Occipital lobe (tissue), 2 donors: Measurements from ENCODE around the gene HMMR. TPM values are rescaled to one million over a fixed set of nuclear protein-coding genes. Genes with fewer than 3 reads are reported as not detected.

Source experiments
- DNase-seq: peaks from one replicate; lab custom pipeline; 2025; lab: John Stamatoyannopoulos, UW
- total RNA-seq: library from RNA; depleted of rRNA; stranded (reverse); fragments of >200 nt; gene quantifications from one replicate; pipeline ENCODE4 v1.2.3, GENCODE V29; 2014

HMMR gene
- total RNA-seq, 1 donor from 2014 or later, result 3.0 TPM

DNA sequence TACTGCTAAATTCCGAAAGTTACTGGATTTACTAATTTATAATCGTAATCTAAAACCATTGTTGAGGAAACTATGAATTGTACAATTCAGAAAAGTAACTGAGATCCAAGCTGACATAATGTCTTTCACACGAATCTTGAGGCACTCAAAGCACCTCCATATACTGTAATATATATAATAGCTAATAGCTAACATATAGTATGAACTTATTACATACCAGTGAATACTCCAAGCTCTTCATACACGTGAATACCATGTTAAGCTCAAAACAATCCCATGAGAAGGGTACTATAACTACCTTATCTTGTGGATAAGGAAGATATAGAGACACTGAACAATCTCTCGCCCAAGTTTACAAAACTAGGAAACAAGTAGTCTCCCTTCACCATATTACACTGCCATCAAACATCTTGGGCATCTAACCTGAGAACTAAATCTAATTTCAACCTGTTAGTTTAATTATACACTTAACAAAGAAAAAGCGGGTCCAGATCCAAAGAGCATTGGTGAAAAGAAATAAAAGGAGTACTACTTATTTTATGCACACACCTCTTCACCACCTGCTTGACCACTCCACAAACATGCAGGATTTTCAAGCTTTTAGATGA is 1.6 kb upstream of the HMMR start:
- DNase-seq, result no peak

GRCh38 chr5:163459462-163459818 is 992 bp upstream of the HMMR start:
- DNase-seq, result no peak

- DNase-seq, result peak; percentile 97
These were observed 442 bp upstream of the HMMR start, which contains the start of gene NUDCD2 for GRCh38 chr5:163459819-163460561. NUDCD2 (minus strand) TSS chr5:163460102; CDS start chr5:163460050, 52 bp downstream.

DNA sequence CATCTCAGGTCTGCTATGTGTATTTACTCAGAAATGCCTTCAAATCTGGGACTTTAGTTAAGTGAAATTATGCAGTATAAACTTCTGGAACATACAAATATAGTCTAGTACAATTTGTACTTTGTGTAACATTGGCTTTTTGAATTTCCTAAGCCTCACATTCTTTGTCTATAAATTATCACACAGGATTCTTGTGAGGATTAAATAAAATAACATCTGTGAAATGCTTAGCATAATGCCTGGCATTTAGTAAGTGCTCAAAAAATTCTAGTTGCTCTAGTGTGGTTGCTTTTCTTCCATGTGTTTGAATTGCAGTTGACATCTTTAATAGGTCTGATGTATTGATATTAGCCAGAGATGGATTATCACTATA is 2.6 kb downstream of the HMMR start:
- no peak for DNase-seq

GRCh38 chr5:163467682-163468081 is 7.2 kb downstream of the HMMR start:
- no peak for DNase-seq

- DNase-seq, result no peak
These were observed 13.3 kb downstream of the HMMR start for GRCh38 chr5:163473635-163474243.

DNA sequence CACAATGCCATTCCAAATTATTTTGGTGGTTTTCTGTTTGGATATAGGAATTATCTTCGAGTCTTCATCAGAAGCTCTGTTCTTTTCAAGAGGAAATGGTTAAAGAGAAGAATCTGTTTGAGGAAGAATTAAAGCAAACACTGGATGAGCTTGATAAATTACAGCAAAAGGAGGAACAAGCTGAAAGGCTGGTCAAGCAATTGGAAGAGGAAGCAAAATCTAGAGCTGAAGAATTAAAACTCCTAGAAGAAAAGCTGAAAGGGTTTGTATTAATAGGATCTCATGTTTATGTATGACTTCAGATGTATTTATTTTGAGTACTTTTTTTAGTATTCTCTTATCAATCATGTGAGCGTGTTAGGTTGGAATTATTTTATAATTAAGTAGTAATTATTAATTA is 15.0 kb downstream of the HMMR start:
- no peak for DNase-seq

DNA sequence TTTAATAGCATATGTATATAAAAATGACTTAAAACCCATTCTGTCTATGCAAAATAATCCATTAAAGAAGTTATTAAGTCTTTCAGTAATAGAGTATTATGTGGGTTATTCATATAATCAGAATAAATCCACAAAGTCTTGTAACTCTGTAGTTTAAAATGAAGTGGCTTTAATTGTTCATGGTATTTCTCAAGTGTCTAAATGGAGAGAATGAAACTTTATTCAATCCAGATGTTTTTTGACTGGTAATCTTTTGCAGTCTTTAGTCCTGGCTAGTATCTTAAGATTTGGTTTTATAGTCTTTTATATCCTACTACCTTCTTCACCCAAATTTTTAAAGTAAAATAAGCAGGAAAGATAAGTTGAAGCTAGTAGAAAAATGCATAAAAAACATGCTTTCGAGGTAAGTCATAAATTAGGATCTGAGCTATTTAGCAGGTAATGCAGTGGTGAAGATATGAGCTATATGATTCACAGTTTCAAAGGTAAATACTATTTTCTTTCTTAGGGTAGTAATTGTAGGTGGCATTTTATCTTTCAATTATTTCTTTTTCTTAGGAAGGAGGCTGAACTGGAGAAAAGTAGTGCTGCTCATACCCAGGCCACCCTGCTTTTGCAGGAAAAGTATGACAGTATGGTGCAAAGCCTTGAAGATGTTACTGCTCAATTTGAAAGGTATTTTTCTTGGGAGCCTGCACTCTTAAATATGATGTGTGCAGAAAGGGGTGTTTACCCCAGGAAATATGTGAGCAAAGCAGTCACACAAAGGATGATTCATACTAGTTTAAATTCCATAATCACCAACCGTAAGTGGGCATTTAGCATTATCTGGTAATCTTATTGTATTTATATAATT is 17.9 kb downstream of the HMMR start:
- DNase-seq, result no peak

DNA sequence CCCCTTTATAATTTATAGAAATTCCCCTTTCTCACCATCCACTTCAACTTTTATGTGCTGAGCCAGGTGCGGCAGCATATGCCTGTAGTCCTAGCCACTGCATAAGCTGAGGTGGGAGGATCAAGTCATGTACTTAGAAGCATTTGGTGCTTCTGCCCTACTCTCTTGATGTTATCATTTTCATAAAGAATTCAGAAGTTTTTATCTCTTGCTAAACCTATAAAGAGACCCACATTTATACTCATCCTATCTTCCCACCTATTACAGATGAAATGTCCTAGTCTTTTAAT is 18.5 kb downstream of the HMMR start:
- DNase-seq, result no peak

GRCh38 chr5:163489055-163489744 is 28.8 kb downstream of the HMMR start:
- DNase-seq, result no peak

GRCh38 chr5:163489745-163490075 is 29.3 kb downstream of the HMMR start:
- DNase-seq, result no peak

DNA sequence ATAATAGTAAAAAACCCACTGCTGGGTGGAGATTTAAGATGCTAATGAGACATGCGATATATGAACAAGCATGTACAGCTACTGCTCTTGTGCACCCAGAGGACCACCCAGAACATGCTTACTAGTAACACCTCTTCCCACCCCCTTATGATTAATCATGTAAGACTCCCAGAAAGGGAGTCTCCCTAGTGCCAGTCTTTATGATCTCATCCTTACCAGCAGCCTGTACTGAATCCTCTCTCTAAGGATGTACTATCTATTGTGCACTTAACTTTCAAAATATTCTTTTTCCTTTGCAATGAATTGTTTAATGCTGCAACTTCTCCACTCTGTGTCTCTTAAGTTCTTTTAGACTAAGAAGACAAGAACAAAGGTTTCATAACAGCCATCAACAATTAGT is 35.9 kb downstream of the HMMR start:
- DNase-seq, result no peak

GRCh38 chr5:163497315-163497714 is 36.9 kb downstream of the HMMR start:
- DNase-seq, result no peak

DNA sequence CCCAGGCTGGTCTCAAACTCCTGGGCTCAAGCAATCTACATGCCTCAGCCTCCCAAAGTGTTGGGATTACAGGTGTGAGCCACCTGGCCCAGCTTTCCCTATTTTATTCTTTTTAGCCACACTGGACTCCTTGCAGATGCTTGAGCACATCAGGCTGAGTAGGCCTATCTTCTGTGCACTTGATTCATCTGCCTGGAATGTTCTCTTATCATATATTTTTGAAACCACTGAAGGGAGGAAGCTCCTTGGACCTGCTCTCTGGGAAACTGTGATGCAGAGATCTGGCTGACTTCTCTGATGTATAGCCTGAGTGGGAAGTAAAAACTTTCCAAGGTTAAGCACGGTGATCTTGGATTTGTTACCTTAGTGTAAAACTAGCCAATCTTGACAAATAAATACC is 38.5 kb downstream of the HMMR start:
- DNase-seq, result no peak

- DNase-seq, result no peak
These were observed 42.1 kb downstream of the HMMR start for GRCh38 chr5:163502521-163502920.

- DNase-seq, result peak; percentile 42
These were observed 43.0 kb downstream of the HMMR start for GRCh38 chr5:163503106-163504078.

GRCh38 chr5:163504079-163504931 is 43.9 kb downstream of the HMMR start:
- DNase-seq, result peak; percentile 26

DNA sequence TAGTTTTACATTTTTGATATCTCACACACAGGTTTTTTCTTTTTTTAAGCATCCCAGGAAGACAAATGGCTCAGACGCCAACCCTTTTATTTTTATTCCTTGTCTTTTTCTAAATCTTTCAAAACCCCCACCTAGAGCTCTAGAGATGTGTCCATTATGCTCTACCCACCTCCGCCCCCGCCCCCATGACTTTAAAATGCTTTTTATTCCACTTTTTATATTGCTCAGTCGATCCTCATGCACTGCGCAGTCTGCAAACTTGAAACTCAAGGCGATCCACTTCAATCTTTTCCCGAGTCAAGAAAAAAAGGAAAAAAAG is 44.6 kb downstream of the HMMR start:
- DNase-seq, result no peak

DNA sequence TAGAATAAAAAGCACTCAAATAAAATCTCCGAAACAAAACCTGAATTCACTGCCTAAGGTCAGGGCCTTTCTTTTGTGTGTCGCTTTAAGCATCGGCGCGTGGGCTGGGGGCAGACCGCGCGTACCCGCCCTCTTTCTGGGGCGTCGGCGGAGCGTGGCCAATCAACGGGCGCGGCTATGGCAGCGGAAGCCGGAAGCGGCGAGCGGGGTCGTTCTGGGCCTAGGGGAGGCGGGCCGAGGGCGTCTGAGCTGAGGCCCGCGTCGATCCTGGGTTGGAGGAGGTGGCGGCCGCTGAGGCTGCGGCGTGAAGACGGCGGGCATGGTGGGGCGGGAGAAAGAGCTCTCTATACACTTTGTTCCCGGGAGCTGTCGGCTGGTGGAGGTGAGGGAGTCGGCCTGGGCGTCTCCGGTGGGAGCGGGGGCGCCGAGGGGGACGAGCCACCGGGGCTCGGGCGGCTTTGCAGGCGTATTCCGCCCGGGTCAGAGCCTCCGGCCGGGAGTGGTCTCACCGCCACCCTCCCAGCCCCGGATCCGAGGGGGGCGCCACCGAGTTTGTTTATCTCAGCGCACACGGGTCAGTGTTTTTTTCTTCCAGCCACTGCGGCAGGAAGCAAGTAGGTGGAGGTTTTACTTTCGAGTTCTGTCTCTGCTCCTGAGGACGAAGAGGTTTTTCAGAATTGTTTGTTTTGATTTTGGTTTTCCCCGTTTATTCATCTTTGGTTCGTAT is 45.1 kb downstream of the HMMR start, which contains the start of gene MAT2B:
Gene MAT2B (plus strand): TSS at position 252 of the 727 bp plus-strand sequence. CDS start 68 bp downstream, at position 320.
- DNase-seq, result peak; percentile 94
